Measurements from ENCODE around the gene CDC37.

DNA sequence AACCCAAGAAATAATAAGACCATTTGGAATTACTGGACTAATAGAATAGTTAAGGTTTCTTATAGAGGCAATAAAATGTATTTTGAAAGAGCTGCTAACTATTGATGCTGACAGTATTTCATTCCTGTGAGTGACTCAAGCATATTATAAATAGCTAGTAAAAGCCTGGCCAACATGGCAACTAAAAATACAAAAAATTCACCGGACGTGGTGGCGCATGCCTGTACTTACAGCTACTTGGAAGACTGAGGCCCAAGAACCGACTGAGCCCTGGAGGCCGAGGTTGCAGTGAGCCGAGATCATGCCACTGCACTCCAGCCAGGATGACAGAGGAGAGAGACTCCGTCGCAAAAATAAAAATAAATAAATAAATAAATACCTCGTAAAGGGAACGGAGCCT is 58.6 kb downstream of the CDC37 start:
- TF ChIP-seq, protein P1, sequence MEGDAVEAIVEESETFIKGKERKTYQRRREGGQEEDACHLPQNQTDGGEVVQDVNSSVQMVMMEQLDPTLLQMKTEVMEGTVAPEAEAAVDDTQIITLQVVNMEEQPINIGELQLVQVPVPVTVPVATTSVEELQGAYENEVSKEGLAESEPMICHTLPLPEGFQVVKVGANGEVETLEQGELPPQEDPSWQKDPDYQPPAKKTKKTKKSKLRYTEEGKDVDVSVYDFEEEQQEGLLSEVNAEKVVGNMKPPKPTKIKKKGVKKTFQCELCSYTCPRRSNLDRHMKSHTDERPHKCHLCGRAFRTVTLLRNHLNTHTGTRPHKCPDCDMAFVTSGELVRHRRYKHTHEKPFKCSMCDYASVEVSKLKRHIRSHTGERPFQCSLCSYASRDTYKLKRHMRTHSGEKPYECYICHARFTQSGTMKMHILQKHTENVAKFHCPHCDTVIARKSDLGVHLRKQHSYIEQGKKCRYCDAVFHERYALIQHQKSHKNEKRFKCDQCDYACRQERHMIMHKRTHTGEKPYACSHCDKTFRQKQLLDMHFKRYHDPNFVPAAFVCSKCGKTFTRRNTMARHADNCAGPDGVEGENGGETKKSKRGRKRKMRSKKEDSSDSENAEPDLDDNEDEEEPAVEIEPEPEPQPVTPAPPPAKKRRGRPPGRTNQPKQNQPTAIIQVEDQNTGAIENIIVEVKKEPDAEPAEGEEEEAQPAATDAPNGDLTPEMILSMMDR (conservative IDR thresholded peaks at IDR 0.05; ENCODE audit: low read length): no peak
- TF ChIP-seq EZH2phosphoT487 (IDR thresholded peaks at IDR 0.05; ENCODE audit: borderline replicate concordance, low read depth, low read length): no peak
